Mammary epithelial cell (primary cell): Measurements from ENCODE around the gene NUTM2G.
"Not testable (repeated sequence)": the region's sequence is repeated elsewhere in the genome, so short reads cannot be mapped to it uniquely, and the experiment has no call there.

Source experiments
- CTCF ChIP-seq, 2 donors: IDR thresholded peaks in 1 of 2; conservative IDR thresholded peaks in 1 of 2; 2 replicates each; pipeline ENCODE4 v1.5.1; 2011 to 2012; ENCODE audit warnings: inconsistent platforms in 2 of 2, low read length in 2 of 2, mild to moderate bottlenecking in 2 of 2, control low read depth in 1 of 2, low read depth in 1 of 2; ENCODE audit not compliant: insufficient read depth in 1 of 2; ENCODE audit errors: extremely low read depth in 1 of 2
- EZH2 ChIP-seq: IDR thresholded peaks from 2 replicates; pipeline ENCODE4 v1.6.1; 2012; ENCODE audit warnings: low read length, inconsistent platforms, borderline replicate concordance

- TF ChIP-seq CTCF (conservative IDR thresholded peaks at IDR 0.05 in 1 of 2, IDR thresholded peaks at IDR 0.05 in 1 of 2; ENCODE audit: extremely low read depth in 1 of 2, insufficient read depth in 1 of 2, low read depth in 1 of 2, low read length in 2 of 2); EZH2: not testable (repeated sequence)
Measured at GRCh38 chr9:96950539-96950938, 21.9 kb downstream of the NUTM2G start.
